GM18951 (cell line): ENCODE data around the gene CHST15.

ENCODE experiments used
- POLR2A ChIP-seq: IDR thresholded peaks from 4 replicates; pipeline ENCODE4 v1.6.1; 2011; ENCODE audit warnings: mild to moderate bottlenecking; ENCODE audit not compliant: insufficient read length, insufficient read depth; ENCODE audit errors: extremely low read depth
- in situ Hi-C: fragments of 300-500 bp; cut with MboI; formaldehyde crosslinking; loops from one replicate; pipeline ENCODE4 v1.12.0; 2022; ENCODE audit warnings: low sequenced_read_pairs, mixed read lengths, inconsistent platforms; ENCODE audit not compliant: unreplicated experiment

Gene CHST15

DNA sequence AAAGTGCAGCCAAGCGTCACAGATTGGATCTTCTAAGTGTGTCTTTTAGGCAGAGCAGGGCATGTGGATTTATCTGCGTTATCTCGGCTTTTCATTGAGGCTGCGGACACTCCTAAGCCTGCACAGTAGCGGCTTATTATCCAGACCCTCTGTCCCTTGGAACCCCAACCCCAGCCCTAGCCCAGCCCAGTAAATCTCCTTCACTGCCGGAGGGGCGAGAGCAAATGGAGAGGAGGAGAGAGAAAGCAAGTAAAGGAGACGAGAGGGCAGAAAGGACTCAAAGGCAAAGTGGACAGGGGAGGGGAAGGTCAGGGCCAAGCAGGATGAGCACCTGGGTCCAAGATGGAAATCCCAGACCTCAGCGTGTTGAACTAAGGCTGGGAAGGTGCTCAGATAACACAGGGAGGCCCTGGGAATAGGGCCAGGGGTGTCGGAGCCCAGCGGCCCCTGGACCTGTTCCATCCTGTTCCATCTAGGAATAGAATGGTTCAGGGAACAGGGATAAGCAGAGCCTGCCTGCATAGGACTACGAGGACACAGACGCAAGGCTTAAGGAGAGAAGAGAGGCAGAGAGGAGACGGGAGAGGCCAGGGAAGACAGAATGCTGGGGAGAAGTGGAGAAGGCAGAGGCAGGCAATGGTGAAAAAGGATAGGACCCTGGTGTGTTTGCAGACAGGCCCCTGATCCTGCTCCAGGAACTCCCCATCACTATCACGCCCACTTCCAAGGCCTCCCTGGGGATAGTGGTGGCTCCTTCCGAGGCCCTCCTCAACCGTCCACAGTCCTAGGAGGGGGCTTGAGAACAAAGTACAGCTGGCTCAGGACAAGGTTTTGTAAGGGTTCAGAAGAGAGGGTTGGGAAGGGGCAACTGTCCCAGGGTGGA is 99.6 kb downstream of the CHST15 start:
- no peak for TF ChIP-seq POLR2A
- in situ Hi-C loops, result no loop called here

GRCh38 chr10:123991611-123992570 is 101.5 kb downstream of the CHST15 start:
- in situ Hi-C loops, result no loop called here
- TF ChIP-seq POLR2A, result no peak

GRCh38 chr10:123990889-123991288 is 102.5 kb downstream of the CHST15 start:
- in situ Hi-C loops, result no loop called here
- TF ChIP-seq POLR2A, result no peak

GRCh38 chr10:123988694-123989093 is 104.7 kb downstream of the CHST15 start:
- TF ChIP-seq POLR2A, result no peak
- in situ Hi-C loops, result no loop called here

GRCh38 chr10:123986736-123987135 is 106.7 kb downstream of the CHST15 start:
- in situ Hi-C loops, result no loop called here
- no peak for TF ChIP-seq POLR2A

DNA sequence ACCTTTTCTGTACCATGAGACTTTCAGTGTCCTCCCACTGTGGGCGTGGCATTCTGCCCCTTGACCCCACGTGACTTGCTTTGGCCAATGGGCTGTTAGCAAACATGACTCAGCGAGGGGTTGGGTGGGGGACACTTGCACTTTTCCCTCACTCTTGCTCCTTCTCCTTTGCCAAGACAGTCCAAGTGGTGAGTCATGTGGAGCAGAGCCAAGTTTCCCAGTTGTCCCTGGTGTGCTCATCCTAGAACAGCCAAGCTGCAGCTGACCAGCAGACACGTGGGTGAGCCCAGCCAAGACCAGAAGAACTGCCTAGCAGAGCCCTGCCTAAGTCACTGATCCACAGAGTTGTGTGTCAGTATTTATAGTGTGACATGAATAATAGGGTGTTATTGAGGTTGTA is 119.0 kb downstream of the CHST15 start:
- TF ChIP-seq POLR2A, result no peak
- in situ Hi-C loops, result loop anchor here (25.0 kb wide), 1 partner anchor 862 kb away; no protein-coding TSS in a partner anchor

- no peak for TF ChIP-seq POLR2A
- in situ Hi-C loops, result loop anchor here (25.0 kb wide), 1 partner anchor 860 kb away; no protein-coding TSS in a partner anchor
Measured at GRCh38 chr10:123972481-123973401, 120.7 kb downstream of the CHST15 start.

DNA sequence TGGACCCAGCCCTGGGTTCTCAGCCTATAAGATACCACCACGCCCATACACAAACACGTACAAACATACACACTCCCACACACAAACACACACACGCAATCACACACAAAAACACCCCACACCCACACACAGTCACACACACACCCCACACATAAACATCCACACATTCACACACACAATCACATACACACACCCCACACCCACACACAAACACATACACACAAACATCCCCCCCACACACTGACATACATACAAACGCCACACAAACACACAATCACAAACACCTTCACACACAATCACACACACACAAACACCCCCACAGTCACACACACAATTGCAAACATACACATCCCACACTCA is 122.5 kb downstream of the CHST15 start:
- TF ChIP-seq POLR2A, result no peak

GRCh38 chr10:123970207-123970926 is 123.0 kb downstream of the CHST15 start:
- in situ Hi-C loops, result loop anchor here (25.0 kb wide), 1 partner anchor 858 kb away; no protein-coding TSS in a partner anchor
- no peak for TF ChIP-seq POLR2A

More for the DNA sequence above, 122.5 kb downstream of the CHST15 start:
- in situ Hi-C loops, result loop anchor here (25.0 kb wide), 1 partner anchor 859 kb away; no protein-coding TSS in a partner anchor

DNA sequence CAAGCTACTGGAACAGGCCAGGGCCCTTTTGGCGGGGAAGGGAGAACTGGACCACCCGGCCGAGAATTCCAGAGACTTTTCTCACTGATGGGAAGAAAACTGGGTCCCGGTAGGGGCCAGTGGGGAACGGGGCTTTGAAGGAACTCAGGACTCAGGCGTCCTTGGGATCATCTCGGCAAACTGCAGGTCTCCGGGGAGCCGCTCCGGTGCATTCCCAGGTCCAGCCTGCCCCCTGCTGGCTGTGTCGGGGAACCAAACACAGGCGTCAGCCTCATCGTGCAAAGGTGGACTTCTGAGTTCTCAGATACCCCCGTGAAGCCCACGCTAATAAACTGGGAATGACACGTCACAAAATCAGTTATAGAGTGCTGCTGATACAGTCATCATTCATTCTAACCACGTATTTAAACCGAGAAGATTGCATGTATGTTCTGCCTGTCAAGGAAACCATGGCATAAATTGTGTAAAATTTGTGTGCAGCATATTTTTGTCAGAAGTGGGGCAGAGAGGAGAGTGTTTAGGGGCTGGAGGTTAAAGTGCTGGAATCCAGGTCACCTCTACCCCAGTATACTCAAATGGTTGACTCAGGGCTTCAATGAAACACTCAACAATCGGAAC is 125.7 kb downstream of the CHST15 start:
- TF ChIP-seq POLR2A, result no peak
- in situ Hi-C loops, result loop anchor here (25.0 kb wide), 1 partner anchor 855 kb away; no protein-coding TSS in a partner anchor

- no peak for TF ChIP-seq POLR2A
- in situ Hi-C loops, result loop anchor here (25.0 kb wide), 1 partner anchor 855 kb away; no protein-coding TSS in a partner anchor
Measured at GRCh38 chr10:123966896-123967231, 126.5 kb downstream of the CHST15 start.
